ENCODE results near the gene TTC4.

DNA sequence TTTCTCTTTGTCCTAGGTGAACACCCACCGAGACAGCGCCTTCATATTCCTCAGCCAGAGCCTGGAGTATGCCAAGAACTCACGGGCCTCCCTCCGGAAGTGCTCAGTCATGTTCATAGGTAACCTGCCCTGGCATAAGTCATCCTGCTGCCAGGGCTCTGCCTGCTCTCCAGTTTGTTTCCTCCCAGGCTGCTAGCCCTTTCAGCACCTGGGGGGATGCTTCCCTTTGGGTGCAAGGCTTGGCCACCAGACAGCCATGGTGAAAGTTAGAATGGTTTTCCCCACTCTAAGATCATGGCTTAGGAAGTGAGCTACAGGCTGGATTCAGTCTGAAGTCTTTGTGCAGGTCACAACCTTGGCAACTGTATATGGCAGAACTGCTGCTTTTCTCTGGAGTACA is 9.2 kb upstream of the TTC4 start:
- TF ChIP-seq, protein P1, sequence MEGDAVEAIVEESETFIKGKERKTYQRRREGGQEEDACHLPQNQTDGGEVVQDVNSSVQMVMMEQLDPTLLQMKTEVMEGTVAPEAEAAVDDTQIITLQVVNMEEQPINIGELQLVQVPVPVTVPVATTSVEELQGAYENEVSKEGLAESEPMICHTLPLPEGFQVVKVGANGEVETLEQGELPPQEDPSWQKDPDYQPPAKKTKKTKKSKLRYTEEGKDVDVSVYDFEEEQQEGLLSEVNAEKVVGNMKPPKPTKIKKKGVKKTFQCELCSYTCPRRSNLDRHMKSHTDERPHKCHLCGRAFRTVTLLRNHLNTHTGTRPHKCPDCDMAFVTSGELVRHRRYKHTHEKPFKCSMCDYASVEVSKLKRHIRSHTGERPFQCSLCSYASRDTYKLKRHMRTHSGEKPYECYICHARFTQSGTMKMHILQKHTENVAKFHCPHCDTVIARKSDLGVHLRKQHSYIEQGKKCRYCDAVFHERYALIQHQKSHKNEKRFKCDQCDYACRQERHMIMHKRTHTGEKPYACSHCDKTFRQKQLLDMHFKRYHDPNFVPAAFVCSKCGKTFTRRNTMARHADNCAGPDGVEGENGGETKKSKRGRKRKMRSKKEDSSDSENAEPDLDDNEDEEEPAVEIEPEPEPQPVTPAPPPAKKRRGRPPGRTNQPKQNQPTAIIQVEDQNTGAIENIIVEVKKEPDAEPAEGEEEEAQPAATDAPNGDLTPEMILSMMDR (IDR thresholded peaks at IDR 0.05): no peak
- no peak for TF ChIP-seq POLR2AphosphoS5 (IDR thresholded peaks at IDR 0.05)
